LNCaP clone FGC (cell line): ENCODE results near the gene TSPYL6.

Source experiments
- DNase-seq: peaks from one replicate; pipeline ENCODE4 v3.0.0-alpha.2; 2011; ENCODE audit warnings: low read depth
- H3K4me3 ChIP-seq: 2 replicates; pipeline ENCODE4 v1.5.1; 2011; ENCODE audit warnings: mild to moderate bottlenecking, low read depth, low read length, control low read depth
- TF ChIP-seq, protein P1 (sequence below): IDR thresholded peaks from 2 replicates; pipeline ENCODE4 v1.5.1; 2012; ENCODE audit warnings: mild to moderate bottlenecking; ENCODE audit not compliant: control insufficient read depth, insufficient read depth; ENCODE audit errors: extremely low read depth

Gene TSPYL6

GRCh38 chr2:54240515-54241469, 15.2 kb downstream of the TSPYL6 start:
- H3K4me3 ChIP-seq = no peak overlapping the region
- DNase-seq = no peak
- TF ChIP-seq, protein P1, sequence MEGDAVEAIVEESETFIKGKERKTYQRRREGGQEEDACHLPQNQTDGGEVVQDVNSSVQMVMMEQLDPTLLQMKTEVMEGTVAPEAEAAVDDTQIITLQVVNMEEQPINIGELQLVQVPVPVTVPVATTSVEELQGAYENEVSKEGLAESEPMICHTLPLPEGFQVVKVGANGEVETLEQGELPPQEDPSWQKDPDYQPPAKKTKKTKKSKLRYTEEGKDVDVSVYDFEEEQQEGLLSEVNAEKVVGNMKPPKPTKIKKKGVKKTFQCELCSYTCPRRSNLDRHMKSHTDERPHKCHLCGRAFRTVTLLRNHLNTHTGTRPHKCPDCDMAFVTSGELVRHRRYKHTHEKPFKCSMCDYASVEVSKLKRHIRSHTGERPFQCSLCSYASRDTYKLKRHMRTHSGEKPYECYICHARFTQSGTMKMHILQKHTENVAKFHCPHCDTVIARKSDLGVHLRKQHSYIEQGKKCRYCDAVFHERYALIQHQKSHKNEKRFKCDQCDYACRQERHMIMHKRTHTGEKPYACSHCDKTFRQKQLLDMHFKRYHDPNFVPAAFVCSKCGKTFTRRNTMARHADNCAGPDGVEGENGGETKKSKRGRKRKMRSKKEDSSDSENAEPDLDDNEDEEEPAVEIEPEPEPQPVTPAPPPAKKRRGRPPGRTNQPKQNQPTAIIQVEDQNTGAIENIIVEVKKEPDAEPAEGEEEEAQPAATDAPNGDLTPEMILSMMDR = no peak

GRCh38 chr2:54239427-54239826, 16.6 kb downstream of the TSPYL6 start:
- TF ChIP-seq, protein P1 = no peak
- no peak overlapping the region for H3K4me3 ChIP-seq
- DNase-seq = no peak

DNA sequence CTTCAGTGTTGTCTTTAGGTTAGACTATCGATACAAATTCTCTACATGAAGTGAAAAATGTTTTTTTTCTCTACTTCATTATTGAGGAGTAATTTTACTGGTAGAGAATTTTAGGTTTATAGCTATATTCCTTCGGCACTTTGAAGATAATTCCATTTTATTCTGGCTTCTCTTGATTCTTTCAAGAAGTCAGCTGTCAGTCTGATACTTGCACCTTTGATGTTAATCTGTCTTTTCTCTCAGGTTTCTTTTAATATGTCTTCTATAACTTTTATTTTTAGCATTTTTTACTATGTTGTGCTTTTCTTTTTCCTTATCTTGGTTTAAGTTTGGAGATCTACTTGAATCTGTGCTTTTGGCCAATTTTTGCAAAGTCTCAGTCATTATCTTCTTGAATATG, 18.6 kb downstream of the TSPYL6 start:
- TF ChIP-seq, protein P1 = no peak
- no peak for DNase-seq
- no peak overlapping the region for H3K4me3 ChIP-seq

DNA sequence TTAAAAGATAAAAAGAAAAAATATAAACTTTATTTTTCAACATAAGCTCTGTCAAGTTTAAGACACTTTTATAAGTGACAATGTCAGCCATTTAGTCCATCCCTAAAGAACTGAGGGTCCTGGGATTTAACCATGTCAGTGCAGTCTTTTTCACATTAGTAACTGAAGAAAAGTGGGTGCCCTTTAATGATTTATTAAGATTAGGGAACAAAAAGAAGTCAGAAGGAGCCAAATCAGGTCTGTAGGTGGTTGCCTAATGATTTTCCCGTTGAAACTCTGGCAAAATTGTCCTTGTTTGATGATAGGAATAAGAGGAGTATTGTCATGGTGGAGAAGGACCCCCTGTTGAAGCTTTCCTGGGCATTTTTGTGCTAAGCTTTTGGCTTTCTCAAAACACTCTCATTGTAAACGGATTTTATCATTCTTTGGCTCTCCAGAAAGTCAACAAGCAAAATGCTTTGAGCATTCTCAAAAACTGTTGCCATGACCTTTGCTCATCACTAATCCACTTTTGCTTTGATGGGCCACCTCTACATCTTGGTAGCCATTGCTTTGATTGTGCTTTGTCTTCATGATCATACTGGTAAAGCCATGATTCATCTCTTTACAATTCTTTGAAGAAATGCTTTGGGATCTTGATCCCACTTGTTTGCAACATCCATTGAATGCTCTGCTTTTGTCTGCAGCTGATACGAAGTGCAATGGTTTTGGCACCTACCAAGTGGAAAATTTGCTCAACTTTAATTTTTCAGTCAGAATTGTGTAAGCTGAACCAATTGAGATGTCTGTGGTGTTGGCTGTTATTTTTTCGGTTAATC, 22.0 kb downstream of the TSPYL6 start:
- no peak for DNase-seq
- TF ChIP-seq, protein P1 = no peak
- H3K4me3 ChIP-seq = no peak overlapping the region

- TF ChIP-seq, protein P1 = no peak
- DNase-seq = no peak
- no peak overlapping the region for H3K4me3 ChIP-seq
Observed at GRCh38 chr2:54228945-54229344, 27.1 kb downstream of the TSPYL6 start.

DNA sequence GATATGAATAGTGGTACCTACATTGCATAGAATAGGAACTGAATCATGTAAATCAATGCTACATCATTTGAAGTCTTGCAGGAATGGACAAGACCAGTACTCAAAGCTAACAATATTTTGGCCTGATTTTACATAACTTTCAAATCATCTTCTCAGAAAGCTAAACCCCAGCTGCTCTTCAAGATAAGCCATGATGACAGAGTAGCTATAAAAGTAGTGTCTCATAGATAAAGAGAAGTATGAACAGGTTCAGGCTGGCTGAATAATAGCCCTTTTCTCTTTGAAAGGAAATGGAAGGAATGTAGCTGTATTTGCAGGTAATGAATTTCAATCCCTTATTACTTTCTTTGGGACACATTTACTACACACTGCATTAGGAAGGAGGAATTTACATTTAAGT, 28.2 kb downstream of the TSPYL6 start:
- no peak overlapping the region for H3K4me3 ChIP-seq
- DNase-seq = no peak
- TF ChIP-seq, protein P1 = no peak
